ENCODE measurements around the gene VPS35L. TPM values are rescaled to one million over a fixed set of nuclear protein-coding genes. Genes with fewer than 3 reads are reported as not detected.

The VPS35L gene
- total RNA-seq, 1 donor from 2014 or later: 45.9 TPM

DNA sequence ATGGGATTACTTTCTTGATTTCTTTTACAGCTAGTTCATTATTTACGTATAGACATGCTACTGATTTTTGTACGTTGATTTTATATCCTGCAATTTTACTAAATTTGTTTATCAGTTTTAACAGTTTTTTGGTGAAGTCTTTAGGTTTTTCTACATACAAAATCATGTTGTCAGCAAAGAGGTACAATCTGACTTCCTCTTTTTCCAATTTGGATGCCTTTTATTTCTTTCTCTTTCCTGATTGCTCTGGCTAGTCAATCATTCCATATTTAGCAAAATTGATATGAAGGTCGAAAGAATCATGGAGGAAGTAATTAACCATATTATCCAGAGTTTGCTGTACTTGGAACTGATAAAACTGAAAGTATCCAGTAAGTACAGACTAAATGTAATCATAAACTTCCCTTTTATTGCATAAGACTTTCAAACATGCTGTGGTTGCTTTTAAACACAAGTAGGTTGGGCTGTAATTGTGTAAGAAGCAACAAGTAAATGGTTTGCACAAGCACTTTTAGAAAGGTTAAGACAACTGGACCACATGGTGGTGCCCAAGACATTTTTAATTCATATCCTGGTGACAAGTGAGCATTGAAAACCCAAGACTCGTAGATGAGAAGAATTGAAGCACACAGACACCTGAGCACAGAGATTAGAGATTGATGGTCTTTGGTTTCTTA lies 42.0 kb upstream of the VPS35L start:
- Histone ChIP-seq H3K4me3 (no peak overlapping the region), H3K9me3 (no peaks in the 10 kb centered on the region), H3K27ac (peak overlapping the region; percentile 39), H3K4me1 (peaks cover 23% of the 10 kb centered on the region), H3K36me3 (peaks cover 55% of the 10 kb centered on the region), H3K27me3 (ENCODE audit: low read depth) (no peaks in the 10 kb centered on the region)
- intact Hi-C loops (cut with DNase I): no loop called here
- ATAC-seq (peak; percentile 77 to 79), DNase-seq (no peak)
- TF ChIP-seq CTCF (IDR thresholded peaks at IDR 0.05): no peak

- no peak for TF ChIP-seq CTCF (IDR thresholded peaks at IDR 0.05)
- H3K36me3 ChIP-seq: peaks cover 32% of the 10 kb centered on the region
- H3K27me3 ChIP-seq (ENCODE audit: low read depth): no peaks in the 10 kb centered on the region
- H3K4me1 ChIP-seq: peaks cover 45% of the 10 kb centered on the region
- no peak overlapping the region for H3K4me3 ChIP-seq
- intact Hi-C loops (cut with DNase I): no loop called here
- DNase-seq (no peak), ATAC-seq (no peak)
- H3K9me3 ChIP-seq: no peaks in the 10 kb centered on the region
- no peak overlapping the region for H3K27ac ChIP-seq
These were observed 39.7 kb upstream of the VPS35L start for GRCh38 chr16:19515757-19516156.

GRCh38 chr16:19517424-19518089 lies 37.9 kb upstream of the VPS35L start:
- H3K4me3 ChIP-seq: no peak overlapping the region
- H3K36me3 ChIP-seq: peaks cover 28% of the 10 kb centered on the region
- TF ChIP-seq CTCF (IDR thresholded peaks at IDR 0.05): no peak
- H3K27ac ChIP-seq: no peak overlapping the region
- H3K27me3 ChIP-seq (ENCODE audit: low read depth): no peaks in the 10 kb centered on the region
- H3K9me3 ChIP-seq: no peaks in the 10 kb centered on the region
- H3K4me1 ChIP-seq: peaks cover 54% of the 10 kb centered on the region
- ATAC-seq (no peak), DNase-seq (no peak)
- intact Hi-C loops (cut with DNase I): no loop called here

DNA sequence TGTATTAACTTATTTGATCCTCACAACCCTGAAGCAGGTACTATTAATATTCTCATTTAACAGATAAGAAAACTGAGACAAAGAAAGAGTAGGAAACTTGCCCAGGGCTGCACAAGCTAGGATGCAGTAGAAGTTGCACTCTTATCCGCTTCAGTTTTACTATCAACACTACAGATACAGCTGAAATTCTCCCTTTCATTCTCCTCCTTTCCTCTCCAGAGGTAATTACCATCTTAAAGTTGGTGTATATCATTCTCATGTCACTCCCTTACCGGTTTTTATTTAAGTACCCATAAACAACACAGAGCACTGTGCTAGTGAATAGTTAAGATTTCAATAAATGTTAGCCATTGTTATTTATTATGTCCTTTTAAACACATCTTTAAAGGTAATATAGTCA lies 37.1 kb upstream of the VPS35L start:
- no peak overlapping the region for H3K4me3 ChIP-seq
- ATAC-seq (no peak), DNase-seq (no peak)
- H3K27ac ChIP-seq: no peak overlapping the region
- peaks cover 28% of the 10 kb centered on the region for H3K36me3 ChIP-seq
- intact Hi-C loops (cut with DNase I): no loop called here
- TF ChIP-seq CTCF (IDR thresholded peaks at IDR 0.05): no peak
- H3K9me3 ChIP-seq: no peaks in the 10 kb centered on the region
- peaks cover 62% of the 10 kb centered on the region for H3K4me1 ChIP-seq
- no peaks in the 10 kb centered on the region for H3K27me3 ChIP-seq (ENCODE audit: low read depth)

GRCh38 chr16:19520861-19521331 lies 34.6 kb upstream of the VPS35L start:
- no peak for TF ChIP-seq CTCF (IDR thresholded peaks at IDR 0.05)
- DNase-seq: peak; percentile 43
- Histone ChIP-seq H3K4me1 (peaks cover 66% of the 10 kb centered on the region), H3K36me3 (peaks cover 18% of the 10 kb centered on the region), H3K27ac (peak overlapping the region; percentile 90), H3K4me3 (peak overlapping the region; percentile 77), H3K27me3 (ENCODE audit: low read depth) (no peaks in the 10 kb centered on the region), H3K9me3 (no peaks in the 10 kb centered on the region)
- intact Hi-C loops (cut with DNase I): no loop called here
- ATAC-seq: no peak

Measured in lower lobe of right lung (tissue), 2 donors.